ENCODE data around the gene ITGA1. TPM values are rescaled to one million over a fixed set of nuclear protein-coding genes. Genes with fewer than 3 reads are reported as not detected.

Gene ITGA1
- total RNA-seq, 1 donor from 2014 or later = 9.1 TPM

DNA sequence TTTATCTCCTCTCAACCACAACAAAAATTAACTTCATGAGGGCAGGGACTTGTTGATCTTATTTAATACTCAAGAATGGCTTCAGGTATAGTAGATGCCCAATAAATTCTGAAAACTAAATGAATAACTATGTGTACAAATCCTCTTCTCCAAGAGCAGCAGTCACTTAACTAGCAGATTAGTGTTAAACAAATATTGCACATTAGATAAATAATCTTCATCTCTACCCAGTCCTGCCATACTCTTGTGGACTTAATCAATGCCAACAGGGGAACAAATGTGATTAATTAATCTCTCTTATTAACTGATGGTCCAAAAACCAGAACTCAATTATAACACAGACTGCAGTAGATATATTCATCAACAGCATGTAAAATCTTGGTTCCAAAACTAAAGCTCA, 15.0 kb upstream of the ITGA1 start:
- no peak for DNase-seq (ENCODE audit: low spot score in 2 of 2, unreplicated experiment in 2 of 2)
- Mint-ChIP-seq H3K27ac (no peak overlapping the region), H3K4me1 (peaks cover 16% of the 10 kb centered on the region), H3K27me3 (ENCODE audit: low read depth) (no peaks in the 10 kb centered on the region), H3K36me3 (no peaks in the 10 kb centered on the region), H3K9me3 (no peaks in the 10 kb centered on the region), H3K4me3 (no peak overlapping the region)
- TF ChIP-seq, protein P1, sequence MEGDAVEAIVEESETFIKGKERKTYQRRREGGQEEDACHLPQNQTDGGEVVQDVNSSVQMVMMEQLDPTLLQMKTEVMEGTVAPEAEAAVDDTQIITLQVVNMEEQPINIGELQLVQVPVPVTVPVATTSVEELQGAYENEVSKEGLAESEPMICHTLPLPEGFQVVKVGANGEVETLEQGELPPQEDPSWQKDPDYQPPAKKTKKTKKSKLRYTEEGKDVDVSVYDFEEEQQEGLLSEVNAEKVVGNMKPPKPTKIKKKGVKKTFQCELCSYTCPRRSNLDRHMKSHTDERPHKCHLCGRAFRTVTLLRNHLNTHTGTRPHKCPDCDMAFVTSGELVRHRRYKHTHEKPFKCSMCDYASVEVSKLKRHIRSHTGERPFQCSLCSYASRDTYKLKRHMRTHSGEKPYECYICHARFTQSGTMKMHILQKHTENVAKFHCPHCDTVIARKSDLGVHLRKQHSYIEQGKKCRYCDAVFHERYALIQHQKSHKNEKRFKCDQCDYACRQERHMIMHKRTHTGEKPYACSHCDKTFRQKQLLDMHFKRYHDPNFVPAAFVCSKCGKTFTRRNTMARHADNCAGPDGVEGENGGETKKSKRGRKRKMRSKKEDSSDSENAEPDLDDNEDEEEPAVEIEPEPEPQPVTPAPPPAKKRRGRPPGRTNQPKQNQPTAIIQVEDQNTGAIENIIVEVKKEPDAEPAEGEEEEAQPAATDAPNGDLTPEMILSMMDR (IDR thresholded peaks at IDR 0.05; ENCODE audit: unreplicated experiment) = no peak

GRCh38 chr5:52773342-52773741, 14.4 kb upstream of the ITGA1 start:
- TF ChIP-seq, protein P1 (IDR thresholded peaks at IDR 0.05; ENCODE audit: unreplicated experiment) = no peak
- Mint-ChIP-seq H3K27ac (no peak overlapping the region), H3K9me3 (no peaks in the 10 kb centered on the region)

DNA sequence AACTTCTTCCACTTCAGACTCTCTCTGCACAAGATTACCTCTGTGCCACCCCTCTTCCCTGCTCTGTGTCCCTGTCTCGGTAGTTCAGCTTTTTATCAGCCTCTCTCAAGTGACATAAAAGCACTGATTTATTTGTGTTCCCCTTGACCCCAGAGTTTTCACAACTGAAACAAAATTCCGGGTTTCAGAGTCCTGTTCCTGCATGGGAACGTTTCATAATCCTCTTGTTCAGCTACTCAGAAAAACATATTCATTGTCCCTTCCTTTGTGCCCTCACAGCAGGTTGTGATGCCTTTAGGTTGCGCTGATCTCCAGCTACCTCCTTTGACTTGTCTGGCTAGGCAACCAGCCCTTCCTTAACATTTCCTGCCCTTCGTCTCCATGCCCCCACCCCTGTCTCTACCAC, 13.7 kb upstream of the ITGA1 start:
- Mint-ChIP-seq H3K9me3 (no peaks in the 10 kb centered on the region), H3K4me3 (no peak overlapping the region), H3K27me3 (ENCODE audit: low read depth) (no peaks in the 10 kb centered on the region), H3K36me3 (no peaks in the 10 kb centered on the region), H3K4me1 (peaks cover 5% of the 10 kb centered on the region), H3K27ac (no peak overlapping the region)
- TF ChIP-seq, protein P1 (IDR thresholded peaks at IDR 0.05; ENCODE audit: unreplicated experiment) = no peak
- DNase-seq (ENCODE audit: low spot score in 2 of 2, unreplicated experiment in 2 of 2) = no peak

More at GRCh38 chr5:52773342-52773741, 14.4 kb upstream of the ITGA1 start:
- Mint-ChIP-seq H3K4me1 (peaks cover 10% of the 10 kb centered on the region), H3K4me3 (no peak overlapping the region), H3K36me3 (no peaks in the 10 kb centered on the region), H3K27me3 (ENCODE audit: low read depth) (no peaks in the 10 kb centered on the region)
- DNase-seq (ENCODE audit: low spot score in 2 of 2, unreplicated experiment in 2 of 2) = no peak

DNA sequence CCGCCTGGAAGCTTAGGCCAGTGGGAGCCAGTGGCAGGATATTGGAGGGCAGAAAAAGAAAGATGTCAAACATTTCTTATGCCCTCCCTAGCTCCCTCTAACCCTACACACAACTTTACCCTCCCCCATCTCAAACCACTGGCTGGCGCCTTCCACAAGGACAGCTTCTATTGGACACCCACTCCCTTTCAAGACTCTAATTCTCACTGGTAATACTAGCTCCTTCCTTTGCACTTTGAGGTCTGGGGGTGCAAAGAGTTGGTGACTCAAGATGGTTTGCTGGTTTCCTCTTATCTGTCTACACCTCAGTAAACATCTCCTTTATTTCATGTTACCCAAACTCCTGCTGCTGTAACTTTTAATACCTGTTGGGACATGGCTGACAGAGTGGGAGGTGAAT, 11.6 kb upstream of the ITGA1 start:
- no peak for DNase-seq (ENCODE audit: low spot score in 2 of 2, unreplicated experiment in 2 of 2)
- Mint-ChIP-seq H3K27ac (no peak overlapping the region), H3K27me3 (ENCODE audit: low read depth) (no peaks in the 10 kb centered on the region), H3K36me3 (no peaks in the 10 kb centered on the region), H3K4me1 (peaks cover 2% of the 10 kb centered on the region), H3K4me3 (no peak overlapping the region), H3K9me3 (no peaks in the 10 kb centered on the region)
- TF ChIP-seq, protein P1 (IDR thresholded peaks at IDR 0.05; ENCODE audit: unreplicated experiment) = no peak

- peaks cover 2% of the 10 kb centered on the region for H3K4me1 Mint-ChIP-seq
- TF ChIP-seq, protein P1 (IDR thresholded peaks at IDR 0.05; ENCODE audit: unreplicated experiment) = no peak
- no peak overlapping the region for H3K4me3 Mint-ChIP-seq
- no peaks in the 10 kb centered on the region for H3K9me3 Mint-ChIP-seq
- no peaks in the 10 kb centered on the region for H3K27me3 Mint-ChIP-seq (ENCODE audit: low read depth)
- no peaks in the 10 kb centered on the region for H3K36me3 Mint-ChIP-seq
- no peak for DNase-seq (ENCODE audit: low spot score in 2 of 2, unreplicated experiment in 2 of 2)
- no peak overlapping the region for H3K27ac Mint-ChIP-seq
These were observed 10.5 kb upstream of the ITGA1 start for GRCh38 chr5:52777186-52777585.

DNA sequence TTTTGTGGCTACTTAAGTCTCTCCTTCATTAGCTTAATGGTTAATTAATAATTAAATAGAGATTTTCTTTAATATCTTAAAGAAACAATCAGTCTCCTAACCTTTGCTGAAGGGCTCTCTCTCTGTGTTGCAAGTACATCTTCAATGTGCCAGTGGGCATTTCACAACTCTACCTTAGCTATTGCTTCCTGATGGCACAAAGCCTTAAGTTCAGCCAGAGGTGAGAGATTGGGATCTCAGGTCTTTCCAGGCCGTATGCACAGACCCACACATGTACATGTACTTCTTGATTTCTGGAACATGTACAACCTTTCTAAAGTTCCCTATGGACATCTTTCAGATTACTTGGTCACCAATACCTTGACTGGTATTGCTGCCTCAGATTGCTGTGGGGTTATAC, 8.9 kb upstream of the ITGA1 start:
- H3K36me3 Mint-ChIP-seq = no peaks in the 10 kb centered on the region
- H3K4me1 Mint-ChIP-seq = peaks cover 2% of the 10 kb centered on the region
- H3K4me3 Mint-ChIP-seq = no peak overlapping the region
- no peak overlapping the region for H3K27ac Mint-ChIP-seq
- no peaks in the 10 kb centered on the region for H3K9me3 Mint-ChIP-seq
- TF ChIP-seq, protein P1 (IDR thresholded peaks at IDR 0.05; ENCODE audit: unreplicated experiment) = no peak
- H3K27me3 Mint-ChIP-seq (ENCODE audit: low read depth) = no peaks in the 10 kb centered on the region
- no peak for DNase-seq (ENCODE audit: low spot score in 2 of 2, unreplicated experiment in 2 of 2)
